ENCODE data around the gene TUBB6. TPM values are rescaled to one million over a fixed set of nuclear protein-coding genes. Genes with fewer than 3 reads are reported as not detected.

Gene TUBB6
- total and polyA plus RNA-seq, 2 of the 8 experiments (the other 6 are each of a cell fraction or from before 2014, with no cell fraction given) = 126 to 223 TPM

DNA sequence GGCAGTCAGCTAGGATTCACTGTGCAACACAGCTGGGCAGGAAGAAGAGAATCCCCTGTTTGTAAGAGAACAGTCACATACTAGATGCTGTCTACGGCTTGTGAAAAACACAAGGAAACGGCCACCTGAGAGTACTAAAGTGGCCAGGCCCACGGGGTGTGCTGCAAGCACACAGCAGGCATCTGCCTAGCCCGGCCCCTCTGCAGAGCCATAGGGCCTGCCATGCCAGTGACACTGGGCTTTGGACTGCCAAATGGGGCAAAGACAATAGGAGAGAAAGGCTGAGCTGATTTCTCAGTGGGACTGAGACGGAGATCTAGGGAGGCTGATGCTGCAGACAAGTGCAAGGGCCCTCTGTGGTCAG, 10.3 kb downstream of the TUBB6 start (continued):
- TF ChIP-seq, protein P1, sequence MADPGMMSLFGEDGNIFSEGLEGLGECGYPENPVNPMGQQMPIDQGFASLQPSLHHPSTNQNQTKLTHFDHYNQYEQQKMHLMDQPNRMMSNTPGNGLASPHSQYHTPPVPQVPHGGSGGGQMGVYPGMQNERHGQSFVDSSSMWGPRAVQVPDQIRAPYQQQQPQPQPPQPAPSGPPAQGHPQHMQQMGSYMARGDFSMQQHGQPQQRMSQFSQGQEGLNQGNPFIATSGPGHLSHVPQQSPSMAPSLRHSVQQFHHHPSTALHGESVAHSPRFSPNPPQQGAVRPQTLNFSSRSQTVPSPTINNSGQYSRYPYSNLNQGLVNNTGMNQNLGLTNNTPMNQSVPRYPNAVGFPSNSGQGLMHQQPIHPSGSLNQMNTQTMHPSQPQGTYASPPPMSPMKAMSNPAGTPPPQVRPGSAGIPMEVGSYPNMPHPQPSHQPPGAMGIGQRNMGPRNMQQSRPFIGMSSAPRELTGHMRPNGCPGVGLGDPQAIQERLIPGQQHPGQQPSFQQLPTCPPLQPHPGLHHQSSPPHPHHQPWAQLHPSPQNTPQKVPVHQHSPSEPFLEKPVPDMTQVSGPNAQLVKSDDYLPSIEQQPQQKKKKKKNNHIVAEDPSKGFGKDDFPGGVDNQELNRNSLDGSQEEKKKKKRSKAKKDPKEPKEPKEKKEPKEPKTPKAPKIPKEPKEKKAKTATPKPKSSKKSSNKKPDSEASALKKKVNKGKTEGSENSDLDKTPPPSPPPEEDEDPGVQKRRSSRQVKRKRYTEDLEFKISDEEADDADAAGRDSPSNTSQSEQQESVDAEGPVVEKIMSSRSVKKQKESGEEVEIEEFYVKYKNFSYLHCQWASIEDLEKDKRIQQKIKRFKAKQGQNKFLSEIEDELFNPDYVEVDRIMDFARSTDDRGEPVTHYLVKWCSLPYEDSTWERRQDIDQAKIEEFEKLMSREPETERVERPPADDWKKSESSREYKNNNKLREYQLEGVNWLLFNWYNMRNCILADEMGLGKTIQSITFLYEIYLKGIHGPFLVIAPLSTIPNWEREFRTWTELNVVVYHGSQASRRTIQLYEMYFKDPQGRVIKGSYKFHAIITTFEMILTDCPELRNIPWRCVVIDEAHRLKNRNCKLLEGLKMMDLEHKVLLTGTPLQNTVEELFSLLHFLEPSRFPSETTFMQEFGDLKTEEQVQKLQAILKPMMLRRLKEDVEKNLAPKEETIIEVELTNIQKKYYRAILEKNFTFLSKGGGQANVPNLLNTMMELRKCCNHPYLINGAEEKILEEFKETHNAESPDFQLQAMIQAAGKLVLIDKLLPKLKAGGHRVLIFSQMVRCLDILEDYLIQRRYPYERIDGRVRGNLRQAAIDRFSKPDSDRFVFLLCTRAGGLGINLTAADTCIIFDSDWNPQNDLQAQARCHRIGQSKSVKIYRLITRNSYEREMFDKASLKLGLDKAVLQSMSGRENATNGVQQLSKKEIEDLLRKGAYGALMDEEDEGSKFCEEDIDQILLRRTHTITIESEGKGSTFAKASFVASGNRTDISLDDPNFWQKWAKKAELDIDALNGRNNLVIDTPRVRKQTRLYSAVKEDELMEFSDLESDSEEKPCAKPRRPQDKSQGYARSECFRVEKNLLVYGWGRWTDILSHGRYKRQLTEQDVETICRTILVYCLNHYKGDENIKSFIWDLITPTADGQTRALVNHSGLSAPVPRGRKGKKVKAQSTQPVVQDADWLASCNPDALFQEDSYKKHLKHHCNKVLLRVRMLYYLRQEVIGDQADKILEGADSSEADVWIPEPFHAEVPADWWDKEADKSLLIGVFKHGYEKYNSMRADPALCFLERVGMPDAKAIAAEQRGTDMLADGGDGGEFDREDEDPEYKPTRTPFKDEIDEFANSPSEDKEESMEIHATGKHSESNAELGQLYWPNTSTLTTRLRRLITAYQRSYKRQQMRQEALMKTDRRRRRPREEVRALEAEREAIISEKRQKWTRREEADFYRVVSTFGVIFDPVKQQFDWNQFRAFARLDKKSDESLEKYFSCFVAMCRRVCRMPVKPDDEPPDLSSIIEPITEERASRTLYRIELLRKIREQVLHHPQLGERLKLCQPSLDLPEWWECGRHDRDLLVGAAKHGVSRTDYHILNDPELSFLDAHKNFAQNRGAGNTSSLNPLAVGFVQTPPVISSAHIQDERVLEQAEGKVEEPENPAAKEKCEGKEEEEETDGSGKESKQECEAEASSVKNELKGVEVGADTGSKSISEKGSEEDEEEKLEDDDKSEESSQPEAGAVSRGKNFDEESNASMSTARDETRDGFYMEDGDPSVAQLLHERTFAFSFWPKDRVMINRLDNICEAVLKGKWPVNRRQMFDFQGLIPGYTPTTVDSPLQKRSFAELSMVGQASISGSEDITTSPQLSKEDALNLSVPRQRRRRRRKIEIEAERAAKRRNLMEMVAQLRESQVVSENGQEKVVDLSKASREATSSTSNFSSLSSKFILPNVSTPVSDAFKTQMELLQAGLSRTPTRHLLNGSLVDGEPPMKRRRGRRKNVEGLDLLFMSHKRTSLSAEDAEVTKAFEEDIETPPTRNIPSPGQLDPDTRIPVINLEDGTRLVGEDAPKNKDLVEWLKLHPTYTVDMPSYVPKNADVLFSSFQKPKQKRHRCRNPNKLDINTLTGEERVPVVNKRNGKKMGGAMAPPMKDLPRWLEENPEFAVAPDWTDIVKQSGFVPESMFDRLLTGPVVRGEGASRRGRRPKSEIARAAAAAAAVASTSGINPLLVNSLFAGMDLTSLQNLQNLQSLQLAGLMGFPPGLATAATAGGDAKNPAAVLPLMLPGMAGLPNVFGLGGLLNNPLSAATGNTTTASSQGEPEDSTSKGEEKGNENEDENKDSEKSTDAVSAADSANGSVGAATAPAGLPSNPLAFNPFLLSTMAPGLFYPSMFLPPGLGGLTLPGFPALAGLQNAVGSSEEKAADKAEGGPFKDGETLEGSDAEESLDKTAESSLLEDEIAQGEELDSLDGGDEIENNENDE (IDR thresholded peaks at IDR 0.05; ENCODE audit: insufficient replicate concordance, low read length) = no peak
- TF ChIP-seq HDAC6 (IDR thresholded peaks at IDR 0.05; ENCODE audit: low read depth, low read length) (no peak), KDM4A (IDR thresholded peaks at IDR 0.05; ENCODE audit: low read depth, low read length, severe bottlenecking) (no peak), NRF1 (IDR thresholded peaks at IDR 0.05; ENCODE audit: low read depth, low read length) (no peak), SIRT6 (IDR thresholded peaks at IDR 0.05; ENCODE audit: low read length) (no peak), CBX8 (IDR thresholded peaks at IDR 0.05; ENCODE audit: borderline replicate concordance, low read depth, low read length) (no peak), TAF1 (IDR thresholded peaks at IDR 0.05; ENCODE audit: low read depth, low read length) (no peak), JUN (IDR thresholded peaks at IDR 0.05; ENCODE audit: low read depth, low read length) (no peak), KDM5A (IDR thresholded peaks at IDR 0.05; ENCODE audit: low read length) (no peak), CTBP2 (IDR thresholded peaks at IDR 0.05; ENCODE audit: borderline replicate concordance, insufficient read depth, insufficient read length, low read length) (no peak), SUZ12 (IDR thresholded peaks at IDR 0.05; ENCODE audit: low read length) (no peak)
- TF ChIP-seq, protein P2, sequence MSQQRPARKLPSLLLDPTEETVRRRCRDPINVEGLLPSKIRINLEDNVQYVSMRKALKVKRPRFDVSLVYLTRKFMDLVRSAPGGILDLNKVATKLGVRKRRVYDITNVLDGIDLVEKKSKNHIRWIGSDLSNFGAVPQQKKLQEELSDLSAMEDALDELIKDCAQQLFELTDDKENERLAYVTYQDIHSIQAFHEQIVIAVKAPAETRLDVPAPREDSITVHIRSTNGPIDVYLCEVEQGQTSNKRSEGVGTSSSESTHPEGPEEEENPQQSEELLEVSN (IDR thresholded peaks at IDR 0.05) = no peak

Measured in H1 (cell line).